SK-N-SH (cell line): ENCODE data around the gene NAA20. TPM values are rescaled to one million over a fixed set of nuclear protein-coding genes. Genes with fewer than 3 reads are reported as not detected.

Experiments
- CTCF ChIA-PET: fragments of 300-600, 350-600 bp; formaldehyde crosslinking; extraction: SDS; loops from one replicate; lab custom pipeline; 2021; lab: Yijun Ruan, JAX
- POLR2A ChIA-PET: fragments of 350-600 bp; sonication (Branson Sonifier 250); formaldehyde crosslinking; extraction: SDS; loops from one replicate; lab custom pipeline; 2020; ENCODE audit warnings: antibody characterized with exemption, inconsistent platforms; lab: Yijun Ruan, JAX
- DNase-seq: peaks from one replicate; pipeline ENCODE4 v3.0.0; 2012
- H2AFZ ChIP-seq: fragments of 200-600 bp; sonication (generic); 2 replicates; pipeline ENCODE4 v1.8.1; 2016; ENCODE audit warnings: antibody characterized with exemption, mild to moderate bottlenecking, low read depth
- H3F3A ChIP-seq: fragments of 200-600 bp; sonication (generic); replicated peaks from 2 replicates; pipeline ENCODE3; 2016; ENCODE audit warnings: antibody characterized with exemption, mild to moderate bottlenecking; ENCODE audit not compliant: insufficient read depth
- H3K27ac ChIP-seq, 2 experiments: fragments of 200-500 bp in 1 of 2; fragments of 200-600 bp in 1 of 2; sonication (Bioruptor generic) in 1 of 2; sonication (generic), shearing (Covaris generic) in 1 of 2; 2 replicates each; pipeline versions ENCODE4 v1.5.1 to v1.6.1; 2014 to 2016; ENCODE audit warnings: low read depth in 2 of 2, inconsistent platforms in 1 of 2, low read length in 1 of 2, mild to moderate bottlenecking in 1 of 2, mixed read lengths in 1 of 2
- H3K27me3 ChIP-seq: fragments of 200-600 bp; sonication (generic), shearing (Covaris generic); 2 replicates; pipeline ENCODE4 v1.6.1; 2016; ENCODE audit warnings: mixed run types; ENCODE audit not compliant: insufficient read depth
- H3K36me3 ChIP-seq, 2 experiments: fragments of 200-500 bp in 1 of 2; fragments of 200-600 bp in 1 of 2; sonication (Bioruptor generic) in 1 of 2; sonication (generic) in 1 of 2; replicated peaks in 1 of 2; 2 replicates each; pipeline versions ENCODE3 to v1.5.1; 2014 to 2016; ENCODE audit warnings: low read length in 1 of 2, mild to moderate bottlenecking in 1 of 2; ENCODE audit not compliant: insufficient read depth in 2 of 2, control insufficient read depth in 1 of 2
- H3K4me1 ChIP-seq, 2 experiments: fragments of 200-500 bp in 1 of 2; fragments of 200-600 bp in 1 of 2; sonication (Bioruptor generic) in 1 of 2; sonication (generic), shearing (Covaris generic) in 1 of 2; 2 replicates each; pipeline versions ENCODE4 v1.5.1 to v1.6.1; 2014 to 2016; ENCODE audit warnings: low read depth in 1 of 2, low read length in 1 of 2, mixed run types in 1 of 2; ENCODE audit not compliant: insufficient read depth in 2 of 2, control insufficient read depth in 1 of 2
- H3K4me2 ChIP-seq: fragments of 200-600 bp; sonication (generic), shearing (Covaris generic); 2 replicates; pipeline ENCODE4 v1.6.1; 2017; ENCODE audit warnings: mixed run types
- H3K4me3 ChIP-seq, 2 experiments: fragments of 200-500 bp in 1 of 2; fragments of 200-600 bp in 1 of 2; sonication (Bioruptor generic) in 1 of 2; sonication (generic), shearing (Covaris generic) in 1 of 2; 2 replicates each; pipeline versions ENCODE4 v1.5.1 to v1.8.1; 2014 to 2016; ENCODE audit warnings: low read depth in 2 of 2, inconsistent platforms in 1 of 2, low read length in 1 of 2, mild to moderate bottlenecking in 1 of 2, mixed read lengths in 1 of 2, moderate library complexity in 1 of 2
- H3K79me2 ChIP-seq: fragments of 200-600 bp; sonication (generic); 2 replicates; pipeline ENCODE4 v1.8.1; 2017; ENCODE audit warnings: mild to moderate bottlenecking; ENCODE audit not compliant: insufficient read depth
- H3K9ac ChIP-seq: fragments of 200-600 bp; sonication (generic); 2 replicates; pipeline ENCODE4 v1.6.1; 2017; ENCODE audit warnings: mixed run types
- H3K9me2 ChIP-seq: fragments of 200-600 bp; sonication (generic); 2 replicates; pipeline ENCODE4 v1.6.1; 2017; ENCODE audit warnings: mixed run types
- H3K9me3 ChIP-seq: fragments of 200-600 bp; sonication (generic); 2 replicates; pipeline ENCODE4 v1.6.1; 2017; ENCODE audit warnings: mixed run types, mild to moderate bottlenecking, moderate library complexity
- H4K20me1 ChIP-seq: fragments of 200-600 bp; sonication (generic); 2 replicates; pipeline ENCODE4 v1.6.1; 2017; ENCODE audit warnings: mild to moderate bottlenecking, mixed run types; ENCODE audit not compliant: insufficient read depth
- CTCF ChIP-seq: fragments of 200-600 bp; sonication (generic); IDR thresholded peaks from 2 replicates; pipeline ENCODE4 v1.6.1; 2017; ENCODE audit warnings: antibody characterized with exemption, mild to moderate bottlenecking, moderate library complexity
- ELF1 ChIP-seq: IDR thresholded peaks from 2 replicates; pipeline ENCODE4 v1.4.0; 2012
- EP300 ChIP-seq, 2 experiments: IDR thresholded peaks; 2 replicates each; pipeline versions ENCODE4 v1.4.0 to v1.6.1; 2012; ENCODE audit warnings: borderline replicate concordance in 1 of 2, low read depth in 1 of 2, low read length in 1 of 2
- FOSL2 ChIP-seq: IDR thresholded peaks from 2 replicates; pipeline ENCODE4 v1.4.0; 2012; ENCODE audit warnings: low read depth, mild to moderate bottlenecking, moderate library complexity, borderline replicate concordance
- GATA2 ChIP-seq: sonication (generic); formaldehyde crosslinking; IDR thresholded peaks from 2 replicates; pipeline ENCODE4 v1.5.0; 2020; ENCODE audit warnings: mild to moderate bottlenecking, missing genetic modification reagents
- IRF3 ChIP-seq: fragments of 150-350 bp; IDR thresholded peaks from 2 replicates; pipeline ENCODE4 v1.6.1; 2016; ENCODE audit warnings: mild to moderate bottlenecking, low read depth, low read length
- JUND ChIP-seq: IDR thresholded peaks from 2 replicates; pipeline ENCODE4 v1.4.0; 2012
- MXI1 ChIP-seq: IDR thresholded peaks from 2 replicates; pipeline ENCODE4 v1.6.1; 2012; ENCODE audit warnings: mild to moderate bottlenecking, low read depth, low read length, improper control_type of control experiment
- RCOR1 ChIP-seq: fragments of 150-350 bp; IDR thresholded peaks from 2 replicates; pipeline ENCODE4 v1.6.1; 2017; ENCODE audit warnings: antibody characterized with exemption, low read length
- SIN3A ChIP-seq: IDR thresholded peaks from 2 replicates; pipeline ENCODE4 v1.6.1; 2012; ENCODE audit warnings: low read depth, mild to moderate bottlenecking, low read length, moderate library complexity, borderline replicate concordance
- ZBTB33 ChIP-seq: IDR thresholded peaks from 2 replicates; pipeline ENCODE4 v1.4.0; 2012; ENCODE audit warnings: low read depth, borderline replicate concordance
- WGBS: methylation state at CpG from one replicate; pipeline ENCODE4 v1.1.6; 2017; ENCODE audit warnings: low lambda C conversion rate; 5-methylcytosine and 5-hydroxymethylcytosine counted together
- polyA plus RNA-seq, 3 experiments: library from polyadenylated mRNA; depleted of rRNA; stranded (reverse); fragments of >200 nt; gene quantifications; 2 replicates each; pipeline ENCODE4 v1.2.3, GENCODE V29; 2012

Gene NAA20
- polyA plus RNA-seq, 1 of the 3 experiments (the other 2 are of a cell fraction), result 85.0 TPM

GRCh38 chr20:19970256-19970765, 46.9 kb upstream of the NAA20 start (continued):
- no peak for TF ChIP-seq ZBTB33
- no peak for TF ChIP-seq RCOR1
- TF ChIP-seq FOSL2, result no peak
- TF ChIP-seq ELF1, result no peak
- TF ChIP-seq EP300 (IDR thresholded peaks at IDR 0.05; ENCODE audit: borderline replicate concordance in 1 of 2, low read depth in 1 of 2, low read length in 1 of 2), result no peak
- no peak for TF ChIP-seq MXI1
- TF ChIP-seq SIN3A, result no peak
- no peak for TF ChIP-seq GATA2 (CRISPR knock-in tag)
- TF ChIP-seq IRF3, result no peak

GRCh38 chr20:19971116-19971515, 46.0 kb upstream of the NAA20 start:
- Histone ChIP-seq H2AFZ (no peak overlapping the region), H3K4me3 (no peak overlapping the region), H4K20me1 (no peaks in the 10 kb centered on the region), H3K9me2 (no peaks in the 10 kb centered on the region), H3K27ac (no peak overlapping the region), H3K27me3 (no peaks in the 10 kb centered on the region), H3K79me2 (peaks cover 6% of the 10 kb centered on the region; the same call in 1 of the 2 replicates), H3F3A (peaks cover 15% of the 10 kb centered on the region), H3K9ac (no peak overlapping the region), H3K4me2 (no peak overlapping the region), H3K9me3 (no peaks in the 10 kb centered on the region), H3K36me3 (peaks cover 0 to 4% of the 10 kb centered on the region in 2 experiments), H3K4me1 (peaks cover 14 to 31% of the 10 kb centered on the region in 2 experiments; a peak in 3 of 4 replicates)
- ChIA-PET POLR2A (no interaction called here), CTCF (interaction anchor here (1.3 kb wide), 1 partner anchor 24 kb away, joined by 3 read pairs; no protein-coding TSS in a partner anchor)
- TF ChIP-seq JUND (no peak), CTCF (no peak)
- no peak for DNase-seq
- 88% methylated on average over 11 of the region's 11 CpGs for WGBS
